DLD1 (cell line): ENCODE measurements around the gene SCUBE3.

ENCODE experiments used
- in situ Hi-C: cut with HindIII; loops from 2 replicates; pipeline ENCODE4 v1.10.0; 2017; ENCODE audit warnings: low sequenced_read_pairs

SCUBE3 gene

GRCh38 chr6:35264550-35265274 lies 51.0 kb downstream of the SCUBE3 start:
- in situ Hi-C loops, result no loop called here

DNA sequence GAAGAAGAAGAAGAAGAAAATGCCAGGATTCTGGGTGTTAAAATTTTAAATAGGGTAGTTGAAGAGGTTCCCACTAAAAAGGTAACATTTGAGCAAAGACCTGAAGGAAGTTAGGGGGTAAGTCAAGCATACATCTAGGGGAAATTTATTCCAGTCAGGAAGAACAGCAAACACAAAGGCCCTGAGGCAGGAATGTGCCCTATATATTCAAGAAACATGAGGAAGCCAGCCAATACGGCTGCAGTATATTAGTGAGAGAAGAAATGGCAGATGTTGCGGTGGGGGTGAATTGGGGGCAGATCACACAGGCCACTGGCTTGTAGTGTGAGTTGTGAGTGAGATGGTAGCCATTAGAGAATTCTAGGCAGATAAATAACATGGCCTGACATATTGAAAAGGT lies 51.8 kb downstream of the SCUBE3 start:
- in situ Hi-C loops, result no loop called here

GRCh38 chr6:35267446-35267845 lies 53.7 kb downstream of the SCUBE3 start:
- in situ Hi-C loops, result no loop called here

DNA sequence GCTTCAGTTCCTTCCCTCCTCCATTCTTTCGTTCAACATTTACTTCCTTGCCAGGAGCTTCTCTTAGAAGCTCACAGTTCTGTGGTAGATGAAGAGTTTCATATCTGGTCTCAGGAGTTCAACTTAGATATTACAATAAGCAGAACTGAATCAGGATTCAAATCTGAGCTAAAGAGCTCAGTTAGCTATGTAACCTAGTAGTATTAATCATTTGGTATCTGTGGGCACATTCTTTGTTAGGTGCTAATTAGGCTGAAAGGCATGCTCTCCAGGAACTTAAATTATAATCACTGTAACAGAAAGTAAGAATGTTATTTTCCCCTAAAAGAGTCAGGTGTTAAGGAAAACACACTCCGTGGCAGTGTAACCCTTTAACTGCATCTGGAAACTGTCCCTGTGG lies 54.1 kb downstream of the SCUBE3 start:
- in situ Hi-C loops, result no loop called here

GRCh38 chr6:35272005-35272404 lies 58.2 kb downstream of the SCUBE3 start:
- in situ Hi-C loops, result no loop called here

DNA sequence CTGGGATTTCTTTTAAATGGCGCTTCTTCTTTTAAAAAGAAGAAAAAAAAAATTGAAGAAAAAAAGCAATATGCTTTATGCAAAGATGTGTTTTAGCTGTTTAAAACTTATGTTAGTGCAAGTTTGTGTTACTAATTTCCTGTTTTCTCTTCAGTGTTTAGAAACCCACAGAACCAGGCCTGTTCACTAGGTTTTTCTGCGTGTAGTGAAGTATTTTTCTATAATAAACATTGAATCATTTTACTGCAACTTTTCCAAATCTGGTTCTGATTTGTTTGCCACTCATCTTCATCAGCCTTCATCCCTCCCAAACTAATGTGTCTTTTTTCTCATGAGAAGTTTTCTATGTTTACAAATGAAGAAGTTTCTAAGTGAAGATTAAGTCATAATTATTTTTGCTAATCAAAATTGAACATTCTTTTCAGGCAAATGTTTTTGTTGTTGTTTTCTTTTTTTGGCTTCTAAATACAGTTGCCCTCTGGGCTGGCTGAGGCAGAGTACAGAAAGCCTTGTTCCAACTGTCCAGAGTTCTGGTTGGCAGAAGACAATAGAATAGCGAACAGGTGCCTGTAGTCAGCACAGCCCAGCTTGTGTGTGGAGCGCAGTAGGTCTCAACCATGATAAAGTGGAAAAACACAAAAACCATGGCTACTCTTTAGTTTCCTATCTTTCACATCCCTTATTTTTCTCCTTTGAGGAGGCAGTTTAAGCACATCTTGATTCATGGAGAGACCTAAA lies 60.2 kb downstream of the SCUBE3 start:
- in situ Hi-C loops, result no loop called here

GRCh38 chr6:35275744-35276260 lies 62.0 kb downstream of the SCUBE3 start:
- in situ Hi-C loops, result no loop called here

GRCh38 chr6:35278708-35279107 lies 65.0 kb downstream of the SCUBE3 start:
- in situ Hi-C loops, result no loop called here

DNA sequence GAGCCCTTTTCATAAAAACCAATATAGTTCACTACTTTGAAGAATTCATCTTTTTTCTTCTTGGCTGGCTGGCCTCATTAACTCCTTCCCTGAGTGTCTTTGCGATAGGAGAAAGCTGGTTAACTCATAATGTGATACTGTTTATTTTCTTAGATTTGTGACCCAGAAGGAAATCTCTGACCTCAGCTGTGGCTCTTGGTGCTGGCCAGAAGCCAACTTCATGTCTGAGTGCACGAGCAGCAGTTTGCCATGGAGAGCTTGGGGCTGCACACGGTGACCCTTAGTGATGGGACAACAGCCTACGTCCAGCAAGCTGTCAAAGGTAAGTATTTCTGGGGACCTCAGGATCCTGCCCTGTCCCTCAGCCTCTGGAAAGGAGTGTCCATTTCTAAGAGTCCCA lies 67.1 kb downstream of the SCUBE3 start:
- in situ Hi-C loops, result no loop called here

DNA sequence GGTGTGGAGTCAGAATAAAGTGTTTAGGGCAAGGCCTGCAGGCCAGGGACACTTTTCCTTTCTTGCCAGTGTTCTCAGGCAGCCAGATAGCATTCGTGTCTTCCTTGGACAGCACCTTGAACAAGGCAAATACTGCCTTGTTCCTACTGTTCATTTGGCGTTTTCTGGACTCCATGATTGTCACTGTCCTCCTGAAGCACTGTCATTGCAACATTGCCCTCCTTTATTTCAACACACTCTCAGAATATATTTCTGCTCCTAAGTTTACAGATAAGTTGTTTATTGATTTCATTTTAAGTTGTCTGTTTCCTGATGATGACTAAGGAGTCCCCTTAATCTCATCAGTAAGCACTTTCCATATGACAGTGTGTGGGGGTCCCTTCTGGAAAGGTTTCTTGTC lies 68.7 kb downstream of the SCUBE3 start:
- in situ Hi-C loops, result no loop called here

GRCh38 chr6:35283361-35283760 lies 69.6 kb downstream of the SCUBE3 start:
- in situ Hi-C loops, result no loop called here

- in situ Hi-C loops, result no loop called here
Observed at GRCh38 chr6:35287671-35288396, 74.1 kb downstream of the SCUBE3 start.

- in situ Hi-C loops, result no loop called here
Observed at GRCh38 chr6:35288834-35289233, 75.1 kb downstream of the SCUBE3 start.

GRCh38 chr6:35291491-35291890 lies 77.7 kb downstream of the SCUBE3 start:
- in situ Hi-C loops, result no loop called here

- in situ Hi-C loops, result no loop called here
Observed at GRCh38 chr6:35292494-35292893, 78.7 kb downstream of the SCUBE3 start.

DNA sequence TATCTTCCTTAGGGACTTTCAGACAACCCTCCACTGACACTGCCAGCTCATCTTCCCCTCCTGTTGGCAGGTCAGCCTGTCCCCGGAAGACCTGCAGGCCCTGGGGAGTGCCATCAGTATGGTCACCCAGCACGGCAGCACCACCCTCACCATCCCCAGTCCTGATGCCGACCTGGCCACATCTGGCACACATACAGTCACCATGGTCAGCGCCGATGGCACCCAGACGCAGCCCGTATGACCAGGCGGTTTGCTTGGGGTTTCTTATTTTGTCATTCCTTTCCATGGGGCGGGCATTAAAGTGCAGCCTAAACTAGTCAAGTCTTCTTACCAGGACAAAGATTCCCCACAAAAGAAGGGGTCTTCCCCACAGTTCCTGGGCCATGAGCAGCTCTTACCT lies 79.9 kb downstream of the SCUBE3 start:
- in situ Hi-C loops, result no loop called here

GRCh38 chr6:35294308-35294945 lies 80.7 kb downstream of the SCUBE3 start:
- in situ Hi-C loops, result no loop called here

DNA sequence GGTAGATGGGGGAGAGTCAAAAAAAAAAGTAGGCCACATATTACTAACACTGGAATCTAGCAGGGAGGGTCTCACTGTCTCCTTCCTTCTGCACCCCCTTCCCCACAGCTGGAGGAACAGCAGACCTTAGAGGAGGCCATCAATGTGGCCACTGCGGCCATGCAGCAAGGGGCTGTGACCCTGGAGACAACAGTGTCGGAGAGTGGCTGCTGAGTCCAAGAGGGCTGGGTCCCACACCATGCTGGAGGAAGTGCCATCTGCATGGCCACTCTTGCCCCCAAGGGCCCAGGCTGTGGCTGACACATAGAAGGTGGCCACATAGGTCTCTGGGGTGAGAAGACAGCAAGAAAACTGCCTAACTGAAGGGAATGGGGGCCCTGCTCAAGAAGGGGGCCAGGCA lies 81.3 kb downstream of the SCUBE3 start:
- in situ Hi-C loops, result no loop called here

DNA sequence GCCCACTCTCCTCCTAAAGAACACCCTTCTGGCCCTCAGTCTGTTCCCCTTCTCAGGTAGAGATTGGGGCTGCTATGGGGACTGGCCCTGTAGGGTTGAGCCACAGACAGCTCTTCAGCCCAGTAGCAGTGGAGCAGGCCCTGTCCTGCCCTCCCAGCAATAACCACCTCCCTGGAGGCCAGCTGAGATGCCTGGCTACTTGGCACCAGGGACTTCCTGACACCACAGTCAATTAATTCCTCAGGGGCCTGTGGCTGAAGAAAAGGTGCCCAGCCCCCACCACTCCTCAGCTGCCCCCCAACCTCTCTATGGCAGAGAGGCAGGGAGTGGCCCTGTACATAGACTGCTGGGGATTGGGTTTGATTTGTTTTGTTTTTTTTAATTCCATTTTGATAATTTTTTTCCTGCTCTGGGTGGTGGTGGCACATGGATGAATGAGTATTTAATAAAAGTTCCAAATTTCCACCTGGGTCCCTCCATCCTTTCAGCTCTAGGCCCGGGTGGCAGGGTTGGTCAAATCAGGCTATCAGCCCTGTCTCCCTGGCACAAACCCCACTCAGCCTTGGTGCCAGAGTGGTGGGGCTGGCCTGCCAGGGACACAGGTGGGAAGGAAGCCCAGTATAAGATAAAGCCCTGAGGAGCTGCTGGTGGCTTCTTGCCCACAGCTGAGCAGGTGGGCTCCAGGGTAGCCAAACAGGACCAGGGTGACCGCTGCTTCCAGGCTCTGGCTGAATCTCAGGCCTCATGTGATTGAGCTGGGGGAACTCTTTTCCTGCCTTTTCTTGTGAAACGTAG lies 82.0 kb downstream of the SCUBE3 start:
- in situ Hi-C loops, result no loop called here

- in situ Hi-C loops, result no loop called here
Observed at GRCh38 chr6:35296931-35297600, 83.3 kb downstream of the SCUBE3 start.
